K562 (cell line): ENCODE data around the gene FGFBP3. TPM values are rescaled to one million over a fixed set of nuclear protein-coding genes. Genes with fewer than 3 reads are reported as not detected.
A peak's percentile ranks its signal among the peaks of the same experiment; 100 is the strongest.
"Not testable (repeated sequence)": the region's sequence is repeated elsewhere in the genome, so short reads cannot be mapped to it uniquely, and the experiment has no call there.

ENCODE experiments used
- ATAC-seq: fragments of 200-7000 bp; cut with Tn5 transposase; 3 replicates; pipeline ENCODE4 v1.9.1; 2020; ENCODE audit warnings: moderate library complexity
- BruUV-seq: library from RNA; stranded (reverse); fragments of 400-500 nt; replicated peaks from 2 replicates; lab custom pipeline; 2021; lab: Mats Ljungman, UMichigan
- CTCF ChIA-PET: fragments of 300-600 bp; formaldehyde crosslinking; extraction: SDS; loops from one replicate; lab custom pipeline; 2021; ENCODE audit warnings: low intra/inter-chr PET ratio; lab: Yijun Ruan, JAX
- POLR2A ChIA-PET: fragments of 300-600, 350-650 bp; sonication (Branson Sonifier 250); formaldehyde crosslinking; extraction: SDS; loops from one replicate; lab custom pipeline; 2021; ENCODE audit warnings: antibody characterized with exemption, inconsistent platforms; lab: Yijun Ruan, JAX
- DNase-seq, 4 experiments: peaks; one replicate each; pipeline versions ENCODE4 v3.0.0 to v3.0.0-alpha.2; 2011 to 2018; ENCODE audit warnings: low spot score in 3 of 4, mixed read lengths in 3 of 4; ENCODE audit errors: extremely low read depth in 1 of 4
- FAIRE-seq: peaks from 2 replicates; lab custom pipeline; 2011; peaks lifted over from hg19 to GRCh38; lab: Jason Lieb, UNC
- H2AFZ ChIP-seq: 2 replicates; pipeline ENCODE4 v1.6.0; 2011; ENCODE audit warnings: low read depth, low read length, control low read depth, inconsistent platforms
- H3K27ac ChIP-seq: fragments of 200-600 bp; 3 replicates; pipeline ENCODE4 v1.8.0; 2011; ENCODE audit warnings: low read depth, mild to moderate bottlenecking, control low read depth, inconsistent platforms, low read length, moderate library complexity, mixed read lengths; ENCODE audit errors: extremely low read depth
- H3K27me3 ChIP-seq, 2 experiments: fragments of 300-600 bp in 1 of 2; 2 replicates in 1 of 2; 3 replicates in 1 of 2; pipeline versions ENCODE4 v1.6.0 to v1.8.0; 2011; ENCODE audit warnings: inconsistent platforms in 2 of 2, low read length in 2 of 2, mild to moderate bottlenecking in 1 of 2, mixed read lengths in 1 of 2, moderate library complexity in 1 of 2; ENCODE audit not compliant: control insufficient read depth in 2 of 2, insufficient read depth in 2 of 2
- H3K36me3 ChIP-seq: fragments of 300-600 bp; 3 replicates; pipeline ENCODE4 v1.8.0; 2011; ENCODE audit warnings: mild to moderate bottlenecking, low read length, inconsistent platforms; ENCODE audit not compliant: control insufficient read depth, insufficient read depth
- H3K4me1 ChIP-seq, 2 experiments: fragments of 200-600 bp in 1 of 2; replicated peaks in 1 of 2; 2 replicates in 1 of 2; 3 replicates in 1 of 2; pipeline versions ENCODE4 v1.5.1 to v1.8.0; 2011; ENCODE audit warnings: inconsistent platforms in 2 of 2, low read length in 2 of 2, mild to moderate bottlenecking in 1 of 2, mixed read lengths in 1 of 2, moderate library complexity in 1 of 2; ENCODE audit not compliant: control insufficient read depth in 2 of 2, insufficient read depth in 2 of 2
- H3K4me2 ChIP-seq: 2 replicates; pipeline ENCODE4 v1.6.1; 2011; ENCODE audit warnings: low read length, control low read depth, inconsistent platforms, mixed read lengths; ENCODE audit not compliant: insufficient read depth
- H3K4me3 ChIP-seq: fragments of 200-600 bp; sonication (generic), shearing (Covaris generic); 2 replicates; pipeline ENCODE4 v1.5.1; 2016; ENCODE audit warnings: control low read depth, inconsistent platforms
- H3K79me2 ChIP-seq: fragments of 200-600 bp; 3 replicates; pipeline ENCODE4 v1.8.0; 2011; ENCODE audit warnings: low read length, inconsistent platforms; ENCODE audit not compliant: control insufficient read depth, insufficient read depth
- H3K9ac ChIP-seq, 2 experiments: 2 replicates each; pipeline versions ENCODE4 v1.6.0 to v1.6.1; 2011; ENCODE audit warnings: low read depth in 2 of 2, low read length in 2 of 2, control low read depth in 1 of 2, inconsistent platforms in 1 of 2, mild to moderate bottlenecking in 1 of 2, mixed read lengths in 1 of 2; ENCODE audit not compliant: insufficient read depth in 1 of 2
- H3K9me1 ChIP-seq: one replicate; pipeline ENCODE4 v1.6.0; 2011; ENCODE audit warnings: inconsistent platforms, mild to moderate bottlenecking, low read length, moderate library complexity; ENCODE audit not compliant: control insufficient read depth, insufficient read depth
- H3K9me3 ChIP-seq: replicated peaks from 2 replicates; pipeline ENCODE4 v1.5.1; 2011; ENCODE audit warnings: low read depth, low read length, inconsistent platforms; ENCODE audit not compliant: control insufficient read depth, insufficient read depth
- H4K20me1 ChIP-seq: replicated peaks from 2 replicates; pipeline ENCODE4 v1.6.1; 2011; ENCODE audit warnings: low read length, inconsistent platforms, mixed read lengths; ENCODE audit not compliant: control insufficient read depth, insufficient read depth
- NFIC ChIP-seq: fragments of 450-650 bp; IDR thresholded peaks from 2 replicates; pipeline ENCODE4 v1.6.1; 2017; ENCODE audit warnings: mild to moderate bottlenecking, inconsistent platforms
- PBX2 ChIP-seq, 2 experiments: IDR thresholded peaks in 1 of 2; conservative IDR thresholded peaks in 1 of 2; 2 replicates each; pipeline ENCODE4 v1.6.1; 2016; ENCODE audit warnings: low read depth in 2 of 2, mild to moderate bottlenecking in 1 of 2, missing compliant biosample characterization in 1 of 2, missing genetic modification characterization in 1 of 2, moderate library complexity in 1 of 2
- TFE3 ChIP-seq: fragments of 450-650 bp; formaldehyde crosslinking; IDR thresholded peaks from 2 replicates; pipeline ENCODE4 v1.4.0; 2020; ENCODE audit warnings: mild to moderate bottlenecking, mixed read lengths
- ZBTB17 ChIP-seq: fragments of 450-650 bp; formaldehyde crosslinking; IDR thresholded peaks from 2 replicates; pipeline ENCODE4 v1.4.0; 2020; ENCODE audit warnings: mild to moderate bottlenecking
- WGBS: fragments of 100-300 bp; shearing (Covaris generic); methylation state at CpG from one replicate; pipeline ENCODE4 v1.1.6; 2016; ENCODE audit warnings: low coverage, mixed read lengths; ENCODE audit not compliant: insufficient coverage; ENCODE audit errors: missing lambda C conversion rate; 5-methylcytosine and 5-hydroxymethylcytosine counted together
- in situ Hi-C: fragments of 300-500 bp; cut with MboI; formaldehyde crosslinking; loops from 4 replicates; pipeline ENCODE4 v1.15.0; 2018; ENCODE audit warnings: inconsistent platforms, mixed read lengths
- intact Hi-C: fragments of 100-400 bp; cut with micrococcal nuclease; formaldehyde crosslinking; loops from 2 replicates; pipeline ENCODE4 v1.14.2; 2022
- polyA plus RNA-seq, 8 experiments: library from polyadenylated mRNA; depleted of rRNA in 4 of 8; stranded (reverse) in 5 of 8; unstranded in 3 of 8; fragments of >200 nt; fragmentation: Nextera tagmentation in 2 of 8; fragmentation: Illumina TruSeq in 1 of 8; extraction: Ambion mirVana in 2 of 8; extraction: Trizol in 1 of 8; gene quantifications; 2 replicates each; pipeline versions ENCODE4 v1.2.1 to v1.2.3, GENCODE V29; 2011 to 2014; ENCODE audit warnings: inconsistent platforms in 1 of 8, missing spikeins in 1 of 8
- total RNA-seq, 7 experiments: library from RNA; depleted of rRNA in 6 of 7; stranded (reverse); fragments of >200 nt in 6 of 7; fragmentation: Illumina TruSeq in 2 of 7; extraction: Trizol in 2 of 7; gene quantifications; 2 replicates each; pipeline versions ENCODE4 v1.2.1 to v1.2.3, GENCODE V29; 2011 to 2021; ENCODE audit warnings: low replicate concordance in 1 of 7

Gene FGFBP3
- total and polyA plus RNA-seq, 9 of the 15 experiments (the other 6 are each of a cell fraction or from before 2014, with no cell fraction given): 0.58 to 3.0 (median 1.5) TPM

GRCh38 chr10:91894261-91894685, 15.0 kb downstream of the FGFBP3 start:
- CTCF ChIA-PET, H3K9me1 ChIP-seq, POLR2A ChIA-PET, BruUV-seq, H3K27ac ChIP-seq, in situ Hi-C loops, H3K36me3 ChIP-seq, intact Hi-C loops, ATAC-seq, H3K4me3 ChIP-seq, H3K4me1 ChIP-seq, FAIRE-seq, DNase-seq, H3K4me2 ChIP-seq, H3K9ac ChIP-seq, H4K20me1 ChIP-seq, H3K79me2 ChIP-seq, H2AFZ ChIP-seq, H3K27me3 ChIP-seq, H3K9me3 ChIP-seq: not testable (repeated sequence)
- WGBS: 77% methylated on average over 10 of the region's 14 CpGs
- TF ChIP-seq TFE3 (CRISPR knock-in tag): peak; percentile 41

GRCh38 chr10:91893051-91893450, 16.2 kb downstream of the FGFBP3 start:
- Histone ChIP-seq H3K27me3 (no peaks in the 10 kb centered on the region), H3K9ac (no peak overlapping the region), H3K9me1 (no peaks in the 10 kb centered on the region), H3K79me2 (no peaks in the 10 kb centered on the region), H4K20me1 (no peaks in the 10 kb centered on the region), H3K27ac (no peak overlapping the region), H2AFZ (no peak overlapping the region), H3K4me1 (no peaks in the 10 kb centered on the region), H3K4me2 (no peak overlapping the region), H3K4me3 (no peak overlapping the region), H3K36me3 (no peaks in the 10 kb centered on the region), H3K9me3 (no peaks in the 10 kb centered on the region)
- intact Hi-C loops (no loop called here), in situ Hi-C loops (no loop called here)
- BruUV-seq: no TSS peak
- FAIRE-seq (no peak), ATAC-seq (no peak), DNase-seq (no peak)
- WGBS: 83% methylated on average over 2 of the region's 2 CpGs
- CTCF ChIA-PET: no interaction called here
- POLR2A ChIA-PET: no interaction called here
- no peak for TF ChIP-seq NFIC
- TF ChIP-seq ZBTB17: no peak
- TF ChIP-seq PBX2 (CRISPR knock-in tag; IDR thresholded peaks at IDR 0.05; ENCODE audit: low read depth): no peak
- TF ChIP-seq PBX2 (tag; conservative IDR thresholded peaks at IDR 0.05; ENCODE audit: low read depth): no peak
